ENCODE data around the gene KIAA1671.

- TF ChIP-seq CTCF (optimal IDR thresholded peaks at IDR 0.05 in 1 of 3, IDR thresholded peaks at IDR 0.05 in 1 of 3, conservative IDR thresholded peaks at IDR 0.05 in 1 of 3; ENCODE audit: extremely low read depth in 1 of 3, insufficient read depth in 2 of 3, low read length in 3 of 3) (no peak), EZH2 (IDR thresholded peaks at IDR 0.05; ENCODE audit: low read length) (no peak)
Measured at GRCh38 chr22:25177226-25177625, 224.7 kb downstream of the KIAA1671 start.

Data from keratinocyte (primary cell).